NOMO-1 treated with DMSO at 0.1 percent for 48 hours (cell line): ENCODE data around the gene TFAM.

Source experiments
- DNase-seq: peaks from one replicate; lab custom pipeline; 2025; ENCODE audit not compliant: unreplicated experiment; lab: John Stamatoyannopoulos, UW

The TFAM gene

GRCh38 chr10:58433066-58433465, 47.9 kb downstream of the TFAM start:
- no peak for DNase-seq

GRCh38 chr10:58433571-58433970, 48.4 kb downstream of the TFAM start:
- no peak for DNase-seq

DNA sequence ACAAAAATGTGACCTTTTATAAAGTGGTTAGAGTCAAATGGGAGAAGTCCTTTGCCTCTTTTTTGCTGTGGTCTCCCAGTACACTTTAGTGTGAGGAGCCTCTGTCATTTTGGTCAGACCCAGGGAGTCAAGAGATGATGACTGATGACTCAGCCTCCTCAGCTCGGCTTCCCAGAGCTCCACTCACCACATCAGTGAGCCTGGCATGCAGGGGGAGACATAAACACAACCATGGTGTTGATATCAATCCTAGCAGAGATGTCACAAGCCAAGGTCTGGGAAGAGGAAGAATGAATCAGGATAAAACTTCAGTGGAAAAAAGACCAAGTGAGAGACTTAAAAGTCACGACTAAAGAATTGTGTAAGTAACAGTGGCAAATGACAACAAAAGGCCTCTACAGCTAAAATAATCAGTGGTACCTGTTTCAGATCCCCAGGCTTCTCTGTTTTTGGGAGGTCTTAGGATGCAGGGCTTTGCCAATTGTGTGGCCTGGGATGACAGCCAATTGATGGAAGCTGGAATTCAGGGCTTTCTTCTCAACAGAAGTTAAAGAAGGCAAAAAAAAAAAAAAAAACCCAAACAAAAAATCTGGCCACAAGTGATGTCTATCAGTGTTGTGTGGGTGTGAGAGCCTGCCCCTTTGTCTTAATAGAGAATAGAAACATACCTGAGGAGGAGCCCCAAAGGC, 50.2 kb downstream of the TFAM start:
- DNase-seq, result no peak

DNA sequence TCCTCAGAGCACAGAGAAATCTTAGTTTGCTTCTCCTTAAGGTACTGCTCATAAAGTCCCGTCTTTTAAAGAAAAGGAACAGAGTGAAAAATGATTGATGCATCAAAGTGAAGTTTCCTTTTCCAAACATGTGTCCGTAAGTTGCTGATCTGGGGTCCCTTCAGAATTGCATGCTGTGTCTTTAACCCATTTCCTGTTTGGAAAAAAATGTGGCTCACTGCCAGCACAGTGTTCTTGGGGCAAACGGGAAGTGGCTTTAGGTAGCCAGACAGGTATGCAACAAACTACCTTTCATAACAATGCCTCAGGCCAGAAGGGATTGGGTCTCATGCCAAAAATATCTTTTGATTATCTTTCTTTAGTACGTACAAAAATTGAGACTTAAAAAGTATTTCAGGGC, 50.9 kb downstream of the TFAM start:
- no peak for DNase-seq

- no peak for DNase-seq
Observed at GRCh38 chr10:58438340-58438871, 53.2 kb downstream of the TFAM start.

DNA sequence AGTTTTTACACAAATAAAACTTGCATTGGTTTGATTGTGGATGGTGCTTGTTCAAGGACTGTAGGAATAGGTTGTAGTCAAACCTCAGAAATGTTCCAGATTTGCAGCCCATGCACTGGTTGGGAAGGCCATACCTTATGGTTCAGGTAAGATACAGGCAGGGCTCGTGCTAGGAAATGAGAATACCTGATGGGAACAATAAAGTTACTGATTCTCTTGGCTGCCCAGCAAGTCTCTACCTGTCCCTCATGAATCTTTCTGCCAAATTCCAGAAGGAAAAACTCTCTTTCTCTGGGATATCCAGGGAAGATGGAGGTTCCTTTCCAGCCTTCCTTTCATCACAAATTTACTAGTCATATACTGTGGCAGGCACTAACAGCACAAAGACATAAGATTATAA, 53.8 kb downstream of the TFAM start:
- no peak for DNase-seq

- DNase-seq, result no peak
Observed at GRCh38 chr10:58439632-58440364, 54.6 kb downstream of the TFAM start.

GRCh38 chr10:58440484-58440883, 55.3 kb downstream of the TFAM start:
- no peak for DNase-seq

GRCh38 chr10:58444321-58444720, 59.1 kb downstream of the TFAM start:
- no peak for DNase-seq

DNA sequence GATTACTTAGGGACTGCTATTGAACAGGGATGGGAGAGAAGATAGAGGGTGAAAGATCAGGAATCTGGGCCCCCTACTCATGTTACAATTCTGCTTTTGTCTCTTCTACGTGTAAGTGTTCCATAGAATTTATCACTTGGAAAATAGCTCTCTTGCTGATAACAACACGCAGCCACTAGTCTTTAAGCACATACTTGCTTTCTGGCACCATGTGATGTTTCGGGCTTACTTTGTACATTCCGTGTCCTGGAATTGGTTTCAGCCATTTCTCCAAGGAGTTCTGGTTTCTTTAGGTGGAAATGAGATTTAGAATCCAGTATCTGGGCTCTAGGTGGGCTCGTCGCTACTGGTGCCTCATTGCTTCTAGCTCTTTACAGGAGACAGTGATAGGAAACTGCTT, 59.7 kb downstream of the TFAM start:
- DNase-seq, result no peak

GRCh38 chr10:58448121-58448935, 63.1 kb downstream of the TFAM start:
- DNase-seq, result no peak
